HepG2 (cell line): Measurements from ENCODE around the gene HMGCS2. TPM values are rescaled to one million over a fixed set of nuclear protein-coding genes. Genes with fewer than 3 reads are reported as not detected.

Experiments
- FOXP1 ChIP-seq, 2 experiments: fragments of 450-650 bp in 1 of 2; IDR thresholded peaks; 2 replicates each; pipeline ENCODE4 v1.6.1; 2017 to 2018; ENCODE audit warnings: antibody characterized with exemption in 1 of 2
- GABPB1 ChIP-seq: IDR thresholded peaks from 2 replicates; pipeline ENCODE4 v1.6.1; 2016; ENCODE audit warnings: mild to moderate bottlenecking, missing genetic modification reagents, moderate library complexity, missing compliant biosample characterization
- IKZF4 ChIP-seq: sonication (generic); formaldehyde crosslinking; IDR thresholded peaks from 2 replicates; pipeline ENCODE4 v1.5.1; 2020; ENCODE audit warnings: borderline replicate concordance, mild to moderate bottlenecking, low read depth, missing genetic modification reagents; ENCODE audit errors: not compliant biosample characterization
- KDM2A ChIP-seq: sonication (generic); formaldehyde crosslinking; IDR thresholded peaks from 2 replicates; pipeline ENCODE4 v1.4.0; 2020; ENCODE audit warnings: low read depth, missing genetic modification reagents, borderline replicate concordance
- NFATC3 ChIP-seq: sonication (generic); formaldehyde crosslinking; IDR thresholded peaks from 2 replicates; pipeline ENCODE4 v1.5.1; 2020; ENCODE audit warnings: mild to moderate bottlenecking, missing genetic modification reagents
- NPAS2 ChIP-seq: sonication (generic); formaldehyde crosslinking; IDR thresholded peaks from 2 replicates; pipeline ENCODE4 v1.8.0; 2022; ENCODE audit warnings: mild to moderate bottlenecking, missing genetic modification reagents, borderline replicate concordance
- SNAPC2 ChIP-seq: sonication (generic); formaldehyde crosslinking; IDR thresholded peaks from 2 replicates; pipeline ENCODE4 v1.8.1; 2022; ENCODE audit warnings: mild to moderate bottlenecking, missing genetic modification reagents
- THAP11 ChIP-seq: IDR thresholded peaks from 2 replicates; pipeline ENCODE4 v1.6.1; 2016; ENCODE audit warnings: missing biosample characterization, missing genetic modification reagents
- WIZ ChIP-seq: sonication (generic); formaldehyde crosslinking; IDR thresholded peaks from 2 replicates; pipeline ENCODE4 v1.5.1; 2020; ENCODE audit warnings: mild to moderate bottlenecking, missing genetic modification reagents
- ZNF235 ChIP-seq: sonication (generic); formaldehyde crosslinking; IDR thresholded peaks from 2 replicates; pipeline ENCODE4 v1.8.1; 2023; ENCODE audit warnings: mild to moderate bottlenecking, missing genetic modification reagents, borderline replicate concordance
- ZNF256 ChIP-seq: sonication (generic); formaldehyde crosslinking; conservative IDR thresholded peaks from 2 replicates; pipeline ENCODE4 v1.4.0; 2020; ENCODE audit warnings: missing genetic modification reagents
- ZNF350 ChIP-seq: sonication (generic); formaldehyde crosslinking; IDR thresholded peaks from 2 replicates; pipeline ENCODE4 v1.4.0; 2020; ENCODE audit warnings: mild to moderate bottlenecking, low read depth, missing genetic modification reagents, borderline replicate concordance
- ZNF616 ChIP-seq: sonication (generic); formaldehyde crosslinking; IDR thresholded peaks from 2 replicates; pipeline ENCODE4 v1.5.0; 2020; ENCODE audit warnings: low read depth, mild to moderate bottlenecking, missing genetic modification reagents
- ZNF660 ChIP-seq: sonication (generic); formaldehyde crosslinking; IDR thresholded peaks from 2 replicates; pipeline ENCODE4 v1.5.1; 2020; ENCODE audit warnings: mild to moderate bottlenecking, low read depth, missing genetic modification reagents, borderline replicate concordance
- ZNF792 ChIP-seq: IDR thresholded peaks from 2 replicates; pipeline ENCODE4 v1.6.1; 2016
- ZNF839 ChIP-seq: sonication (generic); formaldehyde crosslinking; IDR thresholded peaks from 2 replicates; pipeline ENCODE4 v1.4.0; 2020; ENCODE audit warnings: missing genetic modification reagents, mild to moderate bottlenecking, borderline replicate concordance
- polyA plus RNA-seq, 8 experiments: library from polyadenylated mRNA; depleted of rRNA in 3 of 8; stranded (reverse) in 7 of 8; unstranded in 1 of 8; fragments of >200 nt; fragmentation: Illumina TruSeq in 4 of 8; extraction: Trizol in 4 of 8; gene quantifications; 2 replicates each; pipeline versions ENCODE4 v1.2.1 to v1.2.3, GENCODE V29; 2011 to 2016; ENCODE audit warnings: low read depth in 4 of 8, missing spikeins in 1 of 8, mixed read lengths in 1 of 8; ENCODE audit not compliant: insufficient read depth in 1 of 8
- total RNA-seq, 5 experiments: library from RNA; depleted of rRNA; stranded (reverse); fragments of >200 nt; fragmentation: Illumina TruSeq; extraction: Trizol; gene quantifications; 2 replicates each; pipeline ENCODE4 v1.2.3, GENCODE V29; 2016; ENCODE audit warnings: low read depth in 1 of 5
- TF ChIP-seq, protein P1 (sequence below): IDR thresholded peaks from 2 replicates; pipeline ENCODE4 v1.6.1; 2016; ENCODE audit warnings: low read depth
- TF ChIP-seq, protein P2 (sequence below): sonication (generic); formaldehyde crosslinking; IDR thresholded peaks from 2 replicates; pipeline ENCODE4 v1.4.0; 2020; ENCODE audit warnings: missing genetic modification reagents
- TF ChIP-seq, protein P3 (sequence below): fragments of 450-650 bp; IDR thresholded peaks from 2 replicates; pipeline ENCODE4 v1.6.1; 2016
- TF ChIP-seq, protein P4 (sequence below): sonication (generic); formaldehyde crosslinking; IDR thresholded peaks from 2 replicates; pipeline ENCODE4 v1.5.1; 2020; ENCODE audit warnings: missing genetic modification reagents, mild to moderate bottlenecking, borderline replicate concordance
- TF ChIP-seq, protein P5 (sequence below): sonication (generic); formaldehyde crosslinking; conservative IDR thresholded peaks from 2 replicates; pipeline ENCODE4 v1.8.0; 2022; ENCODE audit warnings: mild to moderate bottlenecking, moderate library complexity, missing genetic modification reagents

Gene HMGCS2
- total and polyA plus RNA-seq, 2 of the 13 experiments (the other 11 are each of a cell fraction or from before 2014, with no cell fraction given), result 0.44 to 1.5 TPM

DNA sequence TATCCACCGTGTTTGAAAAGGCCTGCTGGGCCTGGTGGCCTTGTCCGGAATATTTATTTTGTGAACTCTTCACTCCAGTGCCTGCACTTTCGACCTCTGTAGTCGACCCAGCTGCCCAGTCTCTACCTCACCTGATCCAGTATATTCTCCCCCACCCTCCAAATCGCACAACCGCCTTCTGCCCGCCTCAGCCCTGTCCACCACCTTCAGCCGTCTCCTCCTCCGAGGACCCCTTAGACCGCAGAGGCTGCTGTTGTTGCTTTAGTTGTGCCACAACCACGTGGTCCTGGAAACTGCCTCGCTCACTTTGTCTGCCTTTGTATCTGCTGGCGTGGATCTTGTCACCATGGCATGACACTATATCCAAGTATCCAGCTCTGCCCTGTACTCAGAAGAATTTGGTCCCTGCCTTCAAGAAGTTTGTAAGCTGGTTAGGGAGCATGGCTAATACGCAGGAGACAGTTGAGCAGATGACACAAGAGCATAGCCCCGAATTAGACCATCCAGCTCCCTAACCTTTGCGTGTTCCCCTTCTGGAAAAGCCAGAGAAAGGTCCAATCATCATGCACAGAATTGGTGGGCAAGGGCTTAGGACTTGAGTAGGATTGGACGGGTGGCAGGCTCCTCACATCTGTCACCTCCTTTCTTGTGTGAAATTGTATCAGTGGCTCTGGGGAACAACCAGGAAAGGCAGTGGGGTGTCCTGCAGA is 55.5 kb downstream of the HMGCS2 start (continued):
- TF ChIP-seq, protein P1, sequence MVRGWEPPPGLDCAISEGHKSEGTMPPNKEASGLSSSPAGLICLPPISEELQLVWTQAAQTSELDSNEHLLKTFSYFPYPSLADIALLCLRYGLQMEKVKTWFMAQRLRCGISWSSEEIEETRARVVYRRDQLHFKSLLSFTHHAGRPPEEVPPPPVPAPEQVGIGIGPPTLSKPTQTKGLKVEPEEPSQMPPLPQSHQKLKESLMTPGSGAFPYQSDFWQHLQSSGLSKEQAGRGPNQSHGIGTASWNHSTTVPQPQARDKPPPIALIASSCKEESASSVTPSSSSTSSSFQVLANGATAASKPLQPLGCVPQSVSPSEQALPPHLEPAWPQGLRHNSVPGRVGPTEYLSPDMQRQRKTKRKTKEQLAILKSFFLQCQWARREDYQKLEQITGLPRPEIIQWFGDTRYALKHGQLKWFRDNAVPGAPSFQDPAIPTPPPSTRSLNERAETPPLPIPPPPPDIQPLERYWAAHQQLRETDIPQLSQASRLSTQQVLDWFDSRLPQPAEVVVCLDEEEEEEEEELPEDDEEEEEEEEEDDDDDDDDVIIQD (CRISPR knock-in tag), result no peak
- no peak for TF ChIP-seq NPAS2 (CRISPR knock-in tag)
- 0 out of 2 replicates have a peak, but pooled peaks have one; percentile 28 for TF ChIP-seq KDM2A (CRISPR knock-in tag)
- TF ChIP-seq WIZ (CRISPR knock-in tag), result no peak
- no peak for TF ChIP-seq IKZF4 (CRISPR knock-in tag)
- TF ChIP-seq ZNF235 (CRISPR knock-in tag), result no peak
- TF ChIP-seq ZNF839 (CRISPR knock-in tag), result no peak
- TF ChIP-seq ZNF660 (CRISPR knock-in tag), result no peak
- TF ChIP-seq ZNF792 (CRISPR knock-in tag), result no peak
- no peak for TF ChIP-seq GABPB1
- TF ChIP-seq FOXP1 (IDR thresholded peaks at IDR 0.05), result no peak
- TF ChIP-seq FOXP1 (CRISPR knock-in tag; IDR thresholded peaks at IDR 0.05), result no peak
- TF ChIP-seq, protein P2, sequence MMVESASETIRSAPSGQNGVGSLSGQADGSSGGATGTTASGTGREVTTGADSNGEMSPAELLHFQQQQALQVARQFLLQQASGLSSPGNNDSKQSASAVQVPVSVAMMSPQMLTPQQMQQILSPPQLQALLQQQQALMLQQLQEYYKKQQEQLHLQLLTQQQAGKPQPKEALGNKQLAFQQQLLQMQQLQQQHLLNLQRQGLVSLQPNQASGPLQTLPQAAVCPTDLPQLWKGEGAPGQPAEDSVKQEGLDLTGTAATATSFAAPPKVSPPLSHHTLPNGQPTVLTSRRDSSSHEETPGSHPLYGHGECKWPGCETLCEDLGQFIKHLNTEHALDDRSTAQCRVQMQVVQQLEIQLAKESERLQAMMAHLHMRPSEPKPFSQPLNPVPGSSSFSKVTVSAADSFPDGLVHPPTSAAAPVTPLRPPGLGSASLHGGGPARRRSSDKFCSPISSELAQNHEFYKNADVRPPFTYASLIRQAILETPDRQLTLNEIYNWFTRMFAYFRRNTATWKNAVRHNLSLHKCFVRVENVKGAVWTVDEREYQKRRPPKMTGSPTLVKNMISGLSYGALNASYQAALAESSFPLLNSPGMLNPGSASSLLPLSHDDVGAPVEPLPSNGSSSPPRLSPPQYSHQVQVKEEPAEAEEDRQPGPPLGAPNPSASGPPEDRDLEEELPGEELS (CRISPR knock-in tag), result no peak
- TF ChIP-seq, protein P3, sequence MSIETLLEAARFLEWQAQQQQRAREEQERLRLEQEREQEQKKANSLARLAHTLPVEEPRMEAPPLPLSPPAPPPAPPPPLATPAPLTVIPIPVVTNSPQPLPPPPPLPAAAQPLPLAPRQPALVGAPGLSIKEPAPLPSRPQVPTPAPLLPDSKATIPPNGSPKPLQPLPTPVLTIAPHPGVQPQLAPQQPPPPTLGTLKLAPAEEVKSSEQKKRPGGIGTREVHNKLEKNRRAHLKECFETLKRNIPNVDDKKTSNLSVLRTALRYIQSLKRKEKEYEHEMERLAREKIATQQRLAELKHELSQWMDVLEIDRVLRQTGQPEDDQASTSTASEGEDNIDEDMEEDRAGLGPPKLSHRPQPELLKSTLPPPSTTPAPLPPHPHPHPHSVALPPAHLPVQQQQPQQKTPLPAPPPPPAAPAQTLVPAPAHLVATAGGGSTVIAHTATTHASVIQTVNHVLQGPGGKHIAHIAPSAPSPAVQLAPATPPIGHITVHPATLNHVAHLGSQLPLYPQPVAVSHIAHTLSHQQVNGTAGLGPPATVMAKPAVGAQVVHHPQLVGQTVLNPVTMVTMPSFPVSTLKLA, result peak; percentile 43; the same call in 1 of the 2 replicates
- no peak for TF ChIP-seq ZNF350 (CRISPR knock-in tag)
- TF ChIP-seq, protein P4, sequence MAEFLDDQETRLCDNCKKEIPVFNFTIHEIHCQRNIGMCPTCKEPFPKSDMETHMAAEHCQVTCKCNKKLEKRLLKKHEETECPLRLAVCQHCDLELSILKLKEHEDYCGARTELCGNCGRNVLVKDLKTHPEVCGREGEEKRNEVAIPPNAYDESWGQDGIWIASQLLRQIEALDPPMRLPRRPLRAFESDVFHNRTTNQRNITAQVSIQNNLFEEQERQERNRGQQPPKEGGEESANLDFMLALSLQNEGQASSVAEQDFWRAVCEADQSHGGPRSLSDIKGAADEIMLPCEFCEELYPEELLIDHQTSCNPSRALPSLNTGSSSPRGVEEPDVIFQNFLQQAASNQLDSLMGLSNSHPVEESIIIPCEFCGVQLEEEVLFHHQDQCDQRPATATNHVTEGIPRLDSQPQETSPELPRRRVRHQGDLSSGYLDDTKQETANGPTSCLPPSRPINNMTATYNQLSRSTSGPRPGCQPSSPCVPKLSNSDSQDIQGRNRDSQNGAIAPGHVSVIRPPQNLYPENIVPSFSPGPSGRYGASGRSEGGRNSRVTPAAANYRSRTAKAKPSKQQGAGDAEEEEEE, result no peak
- TF ChIP-seq ZNF616 (CRISPR knock-in tag), result no peak
- TF ChIP-seq SNAPC2 (CRISPR knock-in tag), result no peak
- TF ChIP-seq THAP11 (CRISPR knock-in tag), result no peak
- 0 out of 2 replicates have a peak, but pooled peaks have one; percentile 31 for TF ChIP-seq NFATC3
- no peak for TF ChIP-seq ZNF256 (CRISPR knock-in tag)
- TF ChIP-seq, protein P5, sequence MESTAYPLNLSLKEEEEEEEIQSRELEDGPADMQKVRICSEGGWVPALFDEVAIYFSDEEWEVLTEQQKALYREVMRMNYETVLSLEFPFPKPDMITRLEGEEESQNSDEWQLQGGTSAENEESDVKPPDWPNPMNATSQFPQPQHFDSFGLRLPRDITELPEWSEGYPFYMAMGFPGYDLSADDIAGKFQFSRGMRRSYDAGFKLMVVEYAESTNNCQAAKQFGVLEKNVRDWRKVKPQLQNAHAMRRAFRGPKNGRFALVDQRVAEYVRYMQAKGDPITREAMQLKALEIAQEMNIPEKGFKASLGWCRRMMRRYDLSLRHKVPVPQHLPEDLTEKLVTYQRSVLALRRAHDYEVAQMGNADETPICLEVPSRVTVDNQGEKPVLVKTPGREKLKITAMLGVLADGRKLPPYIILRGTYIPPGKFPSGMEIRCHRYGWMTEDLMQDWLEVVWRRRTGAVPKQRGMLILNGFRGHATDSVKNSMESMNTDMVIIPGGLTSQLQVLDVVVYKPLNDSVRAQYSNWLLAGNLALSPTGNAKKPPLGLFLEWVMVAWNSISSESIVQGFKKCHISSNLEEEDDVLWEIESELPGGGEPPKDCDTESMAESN (CRISPR knock-in tag), result 0 out of 2 replicates have a peak, but pooled peaks have one; percentile 35
